ENCODE measurements around the gene THADA.

Gene THADA

GRCh38 chr2:43616967-43617680 is 21.3 kb upstream of the THADA start:
- TF ChIP-seq SIN3A (IDR thresholded peaks at IDR 0.05; ENCODE audit: borderline replicate concordance, insufficient read depth, low read length) (no peak), REST (IDR thresholded peaks at IDR 0.05; ENCODE audit: insufficient read depth in 1 of 2, low read depth in 2 of 2, low read length in 2 of 2) (no peak), POLR2AphosphoS5 (IDR thresholded peaks at IDR 0.05; ENCODE audit: low read depth, low read length) (no peak), FOXP2 (optimal IDR thresholded peaks at IDR 0.05; ENCODE audit: borderline replicate concordance, extremely low read depth, extremely low read length, insufficient read depth) (no peak), TAF1 (IDR thresholded peaks at IDR 0.05; ENCODE audit: borderline replicate concordance, insufficient read depth, low read length) (no peak)

GRCh38 chr2:43612944-43613343 is 17.1 kb upstream of the THADA start:
- no peak for TF ChIP-seq POLR2AphosphoS5 (IDR thresholded peaks at IDR 0.05; ENCODE audit: low read depth, low read length)
- TF ChIP-seq SIN3A (IDR thresholded peaks at IDR 0.05; ENCODE audit: borderline replicate concordance, insufficient read depth, low read length): no peak
- TF ChIP-seq REST (IDR thresholded peaks at IDR 0.05; ENCODE audit: insufficient read depth in 1 of 2, low read depth in 2 of 2, low read length in 2 of 2): no peak
- no peak for TF ChIP-seq FOXP2 (optimal IDR thresholded peaks at IDR 0.05; ENCODE audit: borderline replicate concordance, extremely low read depth, extremely low read length, insufficient read depth)
- TF ChIP-seq TAF1 (IDR thresholded peaks at IDR 0.05; ENCODE audit: borderline replicate concordance, insufficient read depth, low read length): no peak

GRCh38 chr2:43611987-43612894 is 16.4 kb upstream of the THADA start:
- no peak for TF ChIP-seq FOXP2 (optimal IDR thresholded peaks at IDR 0.05; ENCODE audit: borderline replicate concordance, extremely low read depth, extremely low read length, insufficient read depth)

GRCh38 chr2:43610361-43610760 is 14.5 kb upstream of the THADA start:
- TF ChIP-seq FOXP2 (optimal IDR thresholded peaks at IDR 0.05; ENCODE audit: borderline replicate concordance, extremely low read depth, extremely low read length, insufficient read depth) (no peak), SIN3A (IDR thresholded peaks at IDR 0.05; ENCODE audit: borderline replicate concordance, insufficient read depth, low read length) (no peak), POLR2AphosphoS5 (IDR thresholded peaks at IDR 0.05; ENCODE audit: low read depth, low read length) (no peak), REST (IDR thresholded peaks at IDR 0.05; ENCODE audit: insufficient read depth in 1 of 2, low read depth in 2 of 2, low read length in 2 of 2) (no peak), TAF1 (IDR thresholded peaks at IDR 0.05; ENCODE audit: borderline replicate concordance, insufficient read depth, low read length) (no peak)

- no peak for TF ChIP-seq FOXP2 (optimal IDR thresholded peaks at IDR 0.05; ENCODE audit: borderline replicate concordance, extremely low read depth, extremely low read length, insufficient read depth)
- no peak for TF ChIP-seq REST (IDR thresholded peaks at IDR 0.05; ENCODE audit: insufficient read depth in 1 of 2, low read depth in 2 of 2, low read length in 2 of 2)
Measured at GRCh38 chr2:43609290-43609918, 13.6 kb upstream of the THADA start.
